Urothelium cell line (cell line): ENCODE measurements around the gene SPATA31E1.

Experiments
- DNase-seq: peaks from one replicate; pipeline ENCODE4 v3.0.0; 2011; ENCODE audit warnings: low spot score, mixed read lengths
- FAIRE-seq: peaks from 2 replicates; lab custom pipeline; 2011; peaks lifted over from hg19 to GRCh38; lab: Jason Lieb, UNC

The SPATA31E1 gene

DNA sequence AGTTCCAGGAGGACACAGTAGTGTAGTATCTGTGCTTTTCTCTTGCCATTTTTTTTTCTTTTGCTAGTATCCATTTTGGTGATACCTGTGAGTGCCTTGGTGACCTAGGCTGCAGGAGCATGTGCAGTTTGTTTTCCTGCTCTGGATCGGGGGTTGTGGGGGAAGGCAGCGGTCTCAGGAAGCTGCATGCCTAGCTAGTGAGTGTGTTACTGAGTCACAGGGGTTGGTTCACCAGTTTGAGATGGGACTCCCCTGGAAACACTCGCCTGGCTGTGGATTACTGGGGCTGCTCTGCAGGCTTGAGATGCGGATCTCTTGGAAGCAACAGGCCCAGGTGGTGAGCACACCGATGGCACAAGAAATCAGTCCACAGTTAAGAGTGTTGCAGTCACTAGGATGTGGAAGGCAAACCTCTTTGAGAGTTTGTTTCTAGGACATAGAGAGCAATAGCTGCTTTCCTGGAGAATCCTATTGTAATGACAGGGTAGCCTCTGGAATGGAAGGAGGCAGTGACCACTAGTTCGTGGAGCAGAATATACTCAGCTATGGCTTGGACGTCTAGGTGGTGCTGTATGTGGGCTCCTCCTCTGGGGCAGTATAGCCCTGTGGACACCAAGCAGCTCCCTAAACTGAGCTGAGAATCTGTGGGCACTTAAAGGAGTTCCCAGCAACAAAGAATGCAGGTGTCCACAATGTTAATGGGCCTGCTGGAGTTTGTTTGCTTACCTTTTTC is 20.0 kb upstream of the SPATA31E1 start:
- DNase-seq (peak; percentile 78), FAIRE-seq (peak; percentile 79)

DNA sequence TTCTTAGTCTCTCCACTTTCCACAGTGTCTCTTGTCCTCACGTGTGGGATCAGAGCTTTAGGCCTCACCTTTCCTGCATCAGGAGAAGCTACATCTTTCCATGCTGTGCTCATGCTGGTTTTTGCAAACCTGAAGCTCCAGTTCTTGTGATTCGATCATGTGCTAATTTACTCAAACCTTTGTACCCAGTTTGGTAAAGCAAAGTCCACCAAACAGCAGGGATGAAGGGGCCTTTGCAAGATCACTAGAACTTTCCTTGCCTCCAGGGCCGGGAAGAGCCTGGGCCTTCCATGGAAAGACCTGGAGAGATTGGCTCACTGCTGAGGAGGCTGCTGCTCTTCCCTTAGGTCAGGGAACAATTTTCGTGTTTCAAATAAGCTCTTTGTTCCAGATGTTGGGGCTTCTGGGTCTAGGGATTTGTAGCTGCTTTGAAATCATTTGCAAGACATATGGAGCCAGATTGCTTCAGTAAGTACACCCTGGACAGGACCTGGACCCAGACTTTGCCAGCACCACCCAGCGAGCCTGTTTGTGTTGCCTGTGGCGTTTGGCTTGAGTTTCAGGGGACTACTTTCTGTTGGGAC is 18.7 kb upstream of the SPATA31E1 start:
- DNase-seq, result no peak
- no peak for FAIRE-seq

DNA sequence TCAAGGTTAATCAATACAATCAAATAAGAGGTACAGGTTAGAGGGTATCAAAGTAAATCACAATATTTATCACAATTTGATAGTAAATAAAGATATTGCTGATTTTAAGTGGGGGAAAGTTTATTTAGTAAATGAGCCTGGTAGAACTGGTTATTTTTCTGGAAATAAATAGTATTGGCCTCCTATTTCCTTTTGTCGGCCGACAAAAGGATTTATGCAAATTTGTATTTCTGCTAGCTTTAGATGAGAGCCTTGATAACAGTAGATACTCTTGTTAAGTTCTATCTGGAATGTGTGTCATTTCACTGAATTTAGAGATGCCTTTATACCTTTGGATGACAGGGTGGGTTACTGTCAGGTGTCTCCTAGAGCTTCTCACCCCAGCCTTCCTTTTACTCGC is 17.8 kb upstream of the SPATA31E1 start:
- DNase-seq (no peak), FAIRE-seq (no peak)

DNA sequence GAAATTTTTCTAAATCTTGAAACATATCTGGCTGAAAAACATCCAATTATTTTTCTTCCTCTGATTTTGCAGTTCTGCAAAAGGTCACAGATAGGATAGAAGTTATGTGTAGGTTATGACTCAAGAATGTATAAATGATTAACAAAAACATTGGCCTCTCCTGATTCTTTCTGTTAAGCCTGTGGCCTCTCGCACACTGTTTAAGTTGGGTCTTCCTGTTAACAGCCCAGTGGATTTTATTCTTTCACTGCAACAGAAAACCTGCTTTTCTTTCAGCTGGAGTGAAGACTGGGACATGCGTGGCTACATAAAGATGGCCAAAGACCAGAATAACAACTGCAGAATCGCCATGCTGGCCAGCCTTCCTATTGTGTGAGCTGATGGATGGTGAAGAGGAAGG is 17.1 kb upstream of the SPATA31E1 start:
- DNase-seq (no peak), FAIRE-seq (no peak)

DNA sequence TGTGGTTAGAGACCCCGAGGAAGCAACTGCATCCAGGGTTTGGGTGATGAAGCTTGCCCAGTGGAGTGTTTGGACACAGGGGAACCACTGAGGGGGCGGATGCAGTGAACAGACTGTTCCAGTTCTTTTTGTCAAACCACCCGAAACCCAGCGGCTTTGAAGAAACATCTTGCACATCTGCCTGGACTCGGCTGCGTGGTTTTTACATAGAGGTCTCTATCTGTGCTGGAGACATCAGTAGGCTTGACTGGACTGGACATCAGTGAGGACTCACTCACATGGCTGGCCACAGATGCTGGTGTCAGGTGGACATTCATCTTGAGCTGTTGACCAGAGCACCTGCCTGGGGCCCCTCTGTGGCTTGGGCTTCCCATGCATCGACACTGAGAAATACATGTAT is 15.3 kb upstream of the SPATA31E1 start:
- no peak for DNase-seq
- no peak for FAIRE-seq

DNA sequence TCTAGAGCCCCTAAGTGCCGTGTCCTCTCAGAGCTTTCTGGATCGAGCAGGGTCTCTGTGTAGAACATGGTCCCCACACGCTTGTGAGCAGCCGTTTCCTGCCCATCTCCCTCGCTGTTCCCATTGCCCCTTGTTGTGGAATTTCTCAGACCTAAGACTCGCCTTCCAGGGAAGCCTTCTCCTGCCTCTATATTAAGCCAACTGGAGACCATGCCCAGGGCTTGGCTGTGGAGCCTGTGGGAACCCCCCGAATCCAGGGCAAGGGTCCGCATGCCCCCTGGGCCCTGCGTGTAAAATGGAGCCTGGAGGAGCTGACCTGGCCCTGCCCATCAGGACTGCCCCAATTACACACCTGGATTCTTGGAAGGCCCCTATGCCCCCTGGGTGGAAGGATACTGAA is 14.5 kb upstream of the SPATA31E1 start:
- FAIRE-seq (no peak), DNase-seq (no peak)

DNA sequence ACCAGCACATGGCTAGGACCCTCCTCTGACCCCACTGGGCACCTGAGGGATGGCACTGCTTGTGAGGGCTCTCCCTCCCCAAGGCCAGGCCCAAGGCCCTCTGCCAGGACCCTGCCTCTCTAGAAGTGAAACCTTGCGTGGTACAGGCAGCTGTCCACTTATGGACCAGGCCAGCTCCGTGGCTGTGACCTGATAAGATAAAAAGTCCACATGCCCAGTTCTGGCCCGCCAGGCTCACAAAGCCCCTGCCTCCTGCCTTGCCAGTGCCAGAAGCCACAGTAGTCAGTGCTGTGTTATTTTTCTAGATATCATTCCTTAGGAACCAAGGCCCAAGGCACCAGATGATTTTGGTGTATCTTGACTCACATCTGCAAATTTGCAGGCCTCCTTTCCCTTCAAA is 14.0 kb upstream of the SPATA31E1 start:
- FAIRE-seq (no peak), DNase-seq (no peak)

DNA sequence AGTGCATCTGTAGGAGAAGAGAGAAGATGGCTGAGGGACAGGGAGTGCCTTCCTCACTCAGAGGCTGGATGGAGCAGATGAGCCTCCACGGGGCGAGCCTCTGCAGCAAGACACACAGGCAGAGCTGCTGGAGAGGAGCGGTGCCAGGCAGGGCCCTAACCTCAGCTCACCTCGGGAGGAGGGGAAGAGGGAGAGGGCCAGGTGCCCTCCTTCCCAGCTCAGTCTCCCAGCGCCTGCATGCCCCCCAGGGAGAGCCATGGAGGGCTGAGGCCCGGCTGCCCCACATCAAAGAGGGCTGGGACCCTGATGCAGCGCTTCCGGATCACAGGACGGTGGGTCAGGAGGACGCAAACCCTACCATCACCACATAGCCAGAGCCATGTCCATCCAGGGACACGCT is 13.6 kb upstream of the SPATA31E1 start:
- DNase-seq, result no peak
- no peak for FAIRE-seq

DNA sequence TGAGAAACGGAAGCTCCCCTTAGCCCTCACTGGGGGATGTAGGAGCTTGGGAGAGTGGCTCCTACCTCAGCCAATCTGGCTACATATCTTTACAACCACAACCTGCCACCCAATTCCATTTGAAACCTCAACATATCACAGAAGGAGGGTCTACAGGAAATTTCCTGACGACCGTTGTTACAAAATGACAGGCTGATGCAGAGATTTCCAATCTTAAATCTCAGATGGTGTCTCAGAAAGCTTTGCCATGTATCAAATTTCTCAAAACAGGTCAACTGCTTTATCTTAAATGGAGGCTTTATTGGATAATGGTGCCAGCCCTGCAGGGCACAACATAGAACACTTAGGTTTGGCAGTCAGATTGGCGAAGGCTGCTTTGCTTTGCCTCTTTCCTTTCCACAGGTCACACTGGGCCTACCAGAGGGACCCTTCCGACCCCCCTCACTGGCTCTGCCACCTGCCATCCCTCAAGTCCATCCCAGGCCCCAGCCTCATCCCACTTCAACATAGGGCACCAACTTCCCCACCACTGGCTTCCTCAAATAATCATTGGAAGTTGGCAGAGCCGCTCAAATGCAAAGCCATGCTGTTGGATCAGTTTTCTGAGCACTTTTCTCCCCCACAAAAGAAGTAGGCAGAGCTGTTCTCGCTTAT is 11.1 kb upstream of the SPATA31E1 start:
- DNase-seq (no peak), FAIRE-seq (no peak)

DNA sequence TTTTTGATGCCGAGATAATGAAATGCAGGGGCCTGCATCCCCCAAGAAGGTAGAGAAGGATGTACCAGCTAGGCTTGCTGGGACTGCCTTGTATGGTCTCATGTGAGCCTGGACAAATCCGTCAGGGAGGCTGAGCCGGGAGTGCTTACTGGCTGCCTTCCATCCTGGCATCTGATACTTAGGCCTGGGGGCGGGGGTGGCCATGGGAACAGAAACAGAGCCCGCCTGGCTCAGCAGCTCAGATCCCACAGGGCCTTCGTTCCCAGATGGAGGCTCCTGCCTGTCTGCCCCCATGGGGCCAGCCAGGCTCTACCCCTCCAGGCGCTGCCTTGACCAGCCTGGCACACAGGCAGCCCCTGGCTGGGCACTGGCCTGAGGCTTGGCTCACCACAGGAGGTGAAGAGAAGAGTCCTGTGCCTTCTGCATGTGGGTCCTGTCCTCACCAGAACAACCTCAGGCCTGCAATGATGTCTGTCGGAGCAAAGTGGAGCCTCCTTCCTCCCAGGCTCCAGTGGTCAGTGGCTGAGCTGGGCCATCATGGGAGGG is 10.5 kb upstream of the SPATA31E1 start:
- FAIRE-seq (no peak), DNase-seq (no peak)

DNA sequence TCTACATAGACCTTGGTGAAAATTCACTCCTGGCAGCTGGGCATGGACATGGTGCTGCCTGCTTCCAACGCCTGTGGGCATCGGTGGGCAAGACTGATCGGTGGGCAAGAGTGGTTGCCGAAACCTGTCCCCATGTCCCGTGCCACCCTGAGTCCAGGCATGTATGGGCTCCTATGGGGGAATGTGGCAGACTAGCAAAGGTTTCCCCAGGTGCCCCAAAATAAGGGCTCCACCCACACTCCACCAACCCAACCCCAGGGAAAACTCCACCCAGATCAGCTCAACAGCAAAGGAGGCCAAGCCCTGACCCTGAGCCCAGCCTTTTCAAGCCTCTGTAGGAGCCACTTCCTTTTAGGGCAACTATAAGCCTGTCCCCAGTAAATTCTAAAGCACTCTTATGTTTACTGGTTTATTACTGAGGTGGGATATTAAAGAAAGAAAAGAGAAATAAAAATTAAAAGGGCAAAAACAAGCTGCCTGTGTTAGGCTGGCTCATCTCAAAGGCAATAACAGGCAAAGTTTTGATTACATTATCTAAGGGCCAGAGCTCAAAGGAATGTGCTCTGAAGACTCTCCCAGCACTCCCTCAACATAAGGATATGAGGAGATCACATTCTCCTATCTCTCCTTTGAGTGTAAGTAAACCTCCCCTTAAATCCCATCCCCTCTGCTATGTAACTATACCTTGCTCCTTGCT is 8.9 kb upstream of the SPATA31E1 start:
- no peak for FAIRE-seq
- no peak for DNase-seq

DNA sequence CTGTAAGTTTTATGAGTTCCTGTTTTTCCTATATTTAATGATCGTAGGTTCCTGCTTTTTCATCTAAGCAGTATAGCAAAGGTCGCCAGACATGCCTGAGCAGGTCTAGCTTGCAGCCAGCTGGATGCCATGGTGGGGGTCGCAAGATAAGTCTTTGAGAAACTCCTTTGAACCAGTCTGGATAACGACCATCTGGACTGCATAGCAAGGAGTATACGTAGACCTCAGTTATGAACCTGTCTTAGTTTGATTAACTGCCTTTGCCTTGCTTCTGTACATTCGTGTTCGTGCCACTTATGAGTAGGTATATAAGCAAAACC is 8.4 kb upstream of the SPATA31E1 start:
- DNase-seq (no peak), FAIRE-seq (no peak)

DNA sequence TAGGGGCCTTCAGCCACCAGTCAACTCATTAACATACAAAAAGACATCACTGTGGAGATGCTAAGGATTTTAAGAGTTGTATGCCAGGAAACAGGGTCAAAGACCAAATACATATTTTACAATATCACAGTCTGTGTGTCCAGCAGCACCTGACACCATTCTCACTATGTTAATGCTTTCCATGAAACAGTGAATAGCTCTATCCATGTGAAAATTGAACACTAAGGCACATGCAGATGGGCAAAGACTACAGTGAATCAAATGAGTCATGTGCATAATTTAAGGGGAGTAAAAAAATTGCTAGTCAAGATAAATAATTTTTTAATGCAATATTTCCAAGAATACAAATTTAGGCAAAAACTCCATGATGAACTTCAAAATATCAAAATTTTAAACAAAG is 7.6 kb upstream of the SPATA31E1 start:
- DNase-seq (no peak), FAIRE-seq (no peak)

DNA sequence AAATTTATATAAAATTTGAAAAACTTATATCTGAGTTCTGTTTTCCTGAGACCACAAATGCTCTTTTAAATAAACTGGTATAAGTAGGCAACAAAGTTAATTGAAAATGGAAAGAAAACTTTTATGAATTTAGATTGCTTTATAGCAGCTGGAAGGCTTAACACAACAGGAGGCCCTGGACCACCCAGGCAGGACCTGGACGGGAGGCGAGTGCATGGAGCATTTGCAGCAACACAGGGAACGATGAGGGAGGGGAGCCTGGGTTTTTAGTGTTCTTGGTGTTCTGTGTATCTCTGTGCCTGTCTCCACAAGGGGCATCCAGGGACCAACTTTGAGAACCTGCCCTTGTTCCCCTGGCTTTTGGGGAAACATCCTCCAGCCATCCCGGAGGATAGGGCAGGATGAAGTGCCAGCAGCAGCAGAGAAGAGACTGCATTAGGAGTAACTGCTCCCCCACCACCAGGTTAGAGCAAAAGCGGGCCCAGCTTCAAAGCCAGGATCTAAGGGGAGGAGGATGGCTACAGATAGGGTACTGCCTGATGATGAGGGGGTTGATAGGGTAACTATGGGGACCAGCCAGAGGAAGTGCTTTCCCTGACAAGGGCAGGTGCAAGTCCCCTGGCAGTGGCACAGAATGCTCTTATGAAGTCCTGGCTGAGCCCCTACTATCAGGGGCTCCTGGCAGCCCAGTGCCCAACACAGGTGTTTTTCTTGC is 6.7 kb upstream of the SPATA31E1 start:
- no peak for FAIRE-seq
- no peak for DNase-seq

DNA sequence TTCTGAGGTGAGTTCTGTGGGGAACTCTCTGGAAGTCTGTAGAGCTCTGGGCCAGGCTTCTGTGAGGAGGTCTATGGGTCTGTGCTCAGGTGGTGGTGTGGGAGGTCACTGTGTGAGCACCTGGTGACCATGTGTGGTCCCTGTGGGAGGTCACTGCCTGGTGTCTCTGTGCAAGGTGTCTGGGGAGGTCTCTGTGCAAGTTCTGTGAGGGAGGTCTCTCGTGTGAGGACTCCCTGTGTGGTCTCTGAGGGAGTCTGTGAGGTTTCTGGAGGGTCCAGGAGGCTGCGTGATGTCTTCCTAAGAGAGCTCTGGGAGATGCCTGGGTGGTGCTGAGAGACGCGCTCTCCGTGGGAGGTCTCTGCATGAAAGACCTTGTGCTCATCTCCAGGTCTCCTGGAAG is 6.0 kb upstream of the SPATA31E1 start:
- DNase-seq (no peak), FAIRE-seq (no peak)

DNA sequence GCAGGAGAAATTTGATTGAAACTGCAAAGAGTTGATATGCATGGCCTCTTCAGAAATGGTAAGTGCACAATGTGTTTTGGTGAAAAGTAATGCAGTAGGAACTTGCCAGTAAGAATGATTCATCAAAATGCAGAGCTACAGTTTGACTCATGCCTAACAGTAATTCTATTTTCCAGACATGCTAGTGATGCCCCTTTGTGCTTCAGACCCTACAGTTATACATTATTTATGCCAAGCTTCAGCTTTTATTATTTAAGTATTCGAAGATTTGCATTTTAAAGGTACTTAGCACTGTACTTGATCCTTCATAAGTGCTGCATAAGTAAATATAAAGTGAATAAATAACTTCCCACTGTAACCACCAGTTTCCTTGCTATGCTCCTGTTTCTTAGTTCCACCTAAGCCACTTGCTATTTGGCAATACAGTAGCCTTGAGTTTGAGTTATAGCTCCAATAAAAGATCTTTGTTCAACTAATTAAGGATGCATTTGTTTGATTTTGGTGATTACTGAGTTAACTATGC is 3.6 kb upstream of the SPATA31E1 start:
- FAIRE-seq (peak; percentile 90), DNase-seq (peak; percentile 44)

DNA sequence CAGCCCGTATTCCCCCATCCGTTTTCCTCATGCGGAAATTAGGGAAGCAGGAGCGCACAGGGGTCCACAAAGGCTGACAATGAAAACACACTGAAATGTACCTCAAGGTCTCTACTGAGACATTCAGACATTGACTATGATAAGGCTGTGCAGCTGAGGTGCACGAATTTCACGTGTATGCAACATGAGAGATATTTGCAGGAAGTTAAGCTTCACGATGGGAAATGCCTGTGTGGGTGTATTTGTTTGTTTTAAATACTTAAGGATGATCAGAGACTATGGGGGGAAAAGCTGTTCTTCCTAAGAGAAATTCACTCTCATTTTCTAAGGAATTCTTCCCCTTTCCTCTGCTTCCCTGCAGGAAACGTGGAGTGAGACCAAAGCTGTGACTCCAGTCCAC is 2.6 kb upstream of the SPATA31E1 start:
- FAIRE-seq, result no peak
- no peak for DNase-seq

DNA sequence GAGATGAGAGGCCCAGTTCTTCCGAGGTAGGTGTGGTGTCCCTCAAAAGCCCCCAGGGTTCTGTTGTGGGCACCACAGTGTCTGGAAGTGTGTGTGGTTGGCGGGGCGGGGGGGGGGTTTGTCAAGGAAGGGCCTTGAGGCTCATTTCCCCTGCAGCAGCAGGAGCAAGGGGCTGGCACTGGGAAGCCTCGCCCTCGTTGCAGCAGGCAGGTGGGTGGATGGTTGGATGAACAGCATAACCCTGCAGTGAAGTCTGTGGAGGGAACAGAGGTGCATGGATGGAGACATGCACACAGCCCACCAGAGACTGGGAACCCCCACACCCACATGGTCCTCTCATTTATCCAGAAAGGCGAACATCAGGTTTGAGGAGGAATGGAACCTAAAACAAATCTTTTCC is 2.0 kb upstream of the SPATA31E1 start:
- FAIRE-seq (no peak), DNase-seq (no peak)

DNA sequence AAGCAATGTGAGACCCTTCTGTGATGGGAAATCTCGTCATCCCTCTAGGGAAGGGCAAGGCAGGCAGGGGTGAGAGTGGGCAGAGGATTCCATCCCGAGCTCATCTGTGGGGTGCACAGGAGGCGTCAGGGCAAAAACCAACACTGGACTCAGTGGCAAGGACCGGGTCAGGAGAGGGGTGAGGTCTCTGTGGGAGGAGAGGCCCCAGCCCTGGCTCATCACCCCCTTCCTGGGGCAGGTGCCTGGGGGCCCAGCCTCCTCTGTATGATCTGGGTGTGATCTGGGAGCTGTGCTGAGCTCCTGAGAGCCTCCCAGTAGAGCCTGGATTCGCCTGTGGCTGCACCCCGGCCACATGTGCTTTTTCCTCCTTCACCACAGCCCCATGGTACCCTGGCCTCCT is 597 bp downstream of the SPATA31E1 start:
- no peak for FAIRE-seq
- DNase-seq, result no peak

DNA sequence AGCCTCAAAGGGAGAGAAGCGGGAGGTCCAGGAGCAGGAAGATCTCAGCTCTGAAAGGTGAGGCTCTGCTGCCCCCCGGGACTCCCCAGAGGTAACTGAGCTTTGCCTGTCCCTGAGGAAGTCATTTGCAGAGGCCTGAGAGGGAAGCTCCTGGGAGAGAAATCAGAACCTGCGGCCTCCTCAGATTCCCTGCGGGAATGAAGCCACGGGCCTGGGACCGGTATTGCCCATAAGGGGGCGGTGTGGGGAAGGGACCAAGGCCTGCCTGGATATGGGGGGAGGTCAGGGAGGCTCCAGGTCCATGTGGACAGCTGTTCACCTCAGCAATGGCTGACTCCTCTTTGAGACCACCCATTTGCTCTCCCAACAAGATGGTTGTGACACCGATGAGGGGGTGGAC is 1.3 kb downstream of the SPATA31E1 start:
- FAIRE-seq (no peak), DNase-seq (no peak)
